Measurements from ENCODE around the gene LEPR. TPM values are rescaled to one million over a fixed set of nuclear protein-coding genes. Genes with fewer than 3 reads are reported as not detected.

Gene LEPR
- polyA plus RNA-seq, 4 donors, result 0.54 to 6.6 (median 2.9) TPM; not detected in 1

GRCh38 chr1:65417729-65418128 is 2.7 kb upstream of the LEPR start:
- WGBS, 3 donors, result 63 to 83% (median 77%) methylated on average over 2 of the region's 2 CpGs
- H3K4me3 ChIP-seq (ENCODE audit: low read depth in 1 of 3, low read length in 3 of 3), result no peak overlapping the region
- DNase-seq (no peak), FAIRE-seq (no peak)
- H3K27ac ChIP-seq (ENCODE audit: low read depth in 1 of 3, low read length in 2 of 3), result no peak overlapping the region
- H3K36me3 ChIP-seq (ENCODE audit: control insufficient read depth in 3 of 3, insufficient read depth in 2 of 3, low read depth in 1 of 3, low read length in 3 of 3), result no peaks in the 10 kb centered on the region
- no peaks in the 10 kb centered on the region for H3K9me3 ChIP-seq (ENCODE audit: control insufficient read depth in 2 of 2, insufficient read depth in 1 of 2, low read depth in 1 of 2, low read length in 1 of 2)
- H3K4me1 ChIP-seq (ENCODE audit: control insufficient read depth in 3 of 3, insufficient read depth in 2 of 3, low read depth in 1 of 3, low read length in 2 of 3), result peaks cover 0 to 11% (median 4%) of the 10 kb centered on the region in 3 donors
- H3K27me3 ChIP-seq (ENCODE audit: control insufficient read depth in 3 of 3, insufficient read depth in 3 of 3, low read length in 3 of 3), result no peaks in the 10 kb centered on the region

- FAIRE-seq (no peak), DNase-seq (no peak)
- Histone ChIP-seq H3K36me3 (ENCODE audit: control insufficient read depth in 3 of 3, insufficient read depth in 2 of 3, low read depth in 1 of 3, low read length in 3 of 3) (no peaks in the 10 kb centered on the region), H3K4me1 (ENCODE audit: control insufficient read depth in 3 of 3, insufficient read depth in 2 of 3, low read depth in 1 of 3, low read length in 2 of 3) (peaks cover 0 to 11% (median 4%) of the 10 kb centered on the region in 3 donors), H3K27ac (ENCODE audit: low read depth in 1 of 3, low read length in 2 of 3) (peak overlapping the region in 1 of 3 donors; percentile 29), H3K9me3 (ENCODE audit: control insufficient read depth in 2 of 2, insufficient read depth in 1 of 2, low read depth in 1 of 2, low read length in 1 of 2) (no peaks in the 10 kb centered on the region), H3K4me3 (ENCODE audit: low read depth in 1 of 3, low read length in 3 of 3) (no peak overlapping the region), H3K27me3 (ENCODE audit: control insufficient read depth in 3 of 3, insufficient read depth in 3 of 3, low read length in 3 of 3) (no peaks in the 10 kb centered on the region)
- WGBS, 3 donors, result 83 to 90% (median 87%) methylated on average over 4 of the region's 4 CpGs
These were observed 1.8 kb upstream of the LEPR start for GRCh38 chr1:65418522-65419185.

- H3K4me3 ChIP-seq (ENCODE audit: low read depth in 1 of 3, low read length in 3 of 3), result peak overlapping the region in 2 of 3 donors; percentile 84
- DNase-seq (peak; percentile 99), FAIRE-seq (no peak)
- H3K4me1 ChIP-seq (ENCODE audit: control insufficient read depth in 3 of 3, insufficient read depth in 2 of 3, low read depth in 1 of 3, low read length in 2 of 3), result peaks cover 0 to 11% (median 4%) of the 10 kb centered on the region in 3 donors
- 0 to 1% (median 1%) methylated on average over 40 to 52 of the region's 52 CpGs for WGBS, 3 donors
- no peaks in the 10 kb centered on the region for H3K27me3 ChIP-seq (ENCODE audit: control insufficient read depth in 3 of 3, insufficient read depth in 3 of 3, low read length in 3 of 3)
- H3K9me3 ChIP-seq (ENCODE audit: control insufficient read depth in 2 of 2, insufficient read depth in 1 of 2, low read depth in 1 of 2, low read length in 1 of 2), result no peaks in the 10 kb centered on the region
- peak overlapping the region; percentile 75 to 95 (median 87) for H3K27ac ChIP-seq (ENCODE audit: low read depth in 1 of 3, low read length in 2 of 3)
- no peaks in the 10 kb centered on the region for H3K36me3 ChIP-seq (ENCODE audit: control insufficient read depth in 3 of 3, insufficient read depth in 2 of 3, low read depth in 1 of 3, low read length in 3 of 3)
These were observed 533 bp upstream of the LEPR start for GRCh38 chr1:65419681-65420589.

GRCh38 chr1:65421351-65422025 is 1.0 kb downstream of the LEPR start:
- peak overlapping the region; percentile 88 to 98 (median 96) for H3K27ac ChIP-seq (ENCODE audit: low read depth in 1 of 3, low read length in 2 of 3)
- FAIRE-seq (no peak), DNase-seq (peak in 1 of 2 donors; percentile 27)
- H3K4me1 ChIP-seq (ENCODE audit: control insufficient read depth in 3 of 3, insufficient read depth in 2 of 3, low read depth in 1 of 3, low read length in 2 of 3), result peaks cover 0 to 11% (median 4%) of the 10 kb centered on the region in 3 donors
- no peaks in the 10 kb centered on the region for H3K9me3 ChIP-seq (ENCODE audit: control insufficient read depth in 2 of 2, insufficient read depth in 1 of 2, low read depth in 1 of 2, low read length in 1 of 2)
- peak overlapping the region; percentile 81 to 84 (median 84) for H3K4me3 ChIP-seq (ENCODE audit: low read depth in 1 of 3, low read length in 3 of 3)
- WGBS, 3 donors, result 5 to 14% (median 6%) methylated on average over 13 of the region's 13 CpGs
- H3K36me3 ChIP-seq (ENCODE audit: control insufficient read depth in 3 of 3, insufficient read depth in 2 of 3, low read depth in 1 of 3, low read length in 3 of 3), result peaks cover 4 to 10% (median 4%) of the 10 kb centered on the region in 3 donors
- H3K27me3 ChIP-seq (ENCODE audit: control insufficient read depth in 3 of 3, insufficient read depth in 3 of 3, low read length in 3 of 3), result no peaks in the 10 kb centered on the region

- WGBS, 3 donors, result 92 to 96% (median 92%) methylated on average over 12 of the region's 12 CpGs
- Histone ChIP-seq H3K4me3 (ENCODE audit: low read depth in 1 of 3, low read length in 3 of 3) (peak overlapping the region in 2 of 3 donors; percentile 81 to 84), H3K9me3 (ENCODE audit: control insufficient read depth in 2 of 2, insufficient read depth in 1 of 2, low read depth in 1 of 2, low read length in 1 of 2) (no peaks in the 10 kb centered on the region), H3K27ac (ENCODE audit: low read depth in 1 of 3, low read length in 2 of 3) (peak overlapping the region in 1 of 3 donors; percentile 2), H3K4me1 (ENCODE audit: control insufficient read depth in 3 of 3, insufficient read depth in 2 of 3, low read depth in 1 of 3, low read length in 2 of 3) (peaks cover 0 to 11% (median 4%) of the 10 kb centered on the region in 3 donors), H3K36me3 (ENCODE audit: control insufficient read depth in 3 of 3, insufficient read depth in 2 of 3, low read depth in 1 of 3, low read length in 3 of 3) (peaks cover 4 to 14% (median 11%) of the 10 kb centered on the region in 3 donors), H3K27me3 (ENCODE audit: control insufficient read depth in 3 of 3, insufficient read depth in 3 of 3, low read length in 3 of 3) (no peaks in the 10 kb centered on the region)
- FAIRE-seq (no peak), DNase-seq (no peak)
These were observed 2.1 kb downstream of the LEPR start for GRCh38 chr1:65422241-65423203.

- H3K9me3 ChIP-seq (ENCODE audit: control insufficient read depth in 2 of 2, insufficient read depth in 1 of 2, low read depth in 1 of 2, low read length in 1 of 2), result no peaks in the 10 kb centered on the region
- WGBS, 3 donors, result 69 to 82% (median 77%) methylated on average over 2 of the region's 2 CpGs
- H3K27me3 ChIP-seq (ENCODE audit: control insufficient read depth in 3 of 3, insufficient read depth in 3 of 3, low read length in 3 of 3), result no peaks in the 10 kb centered on the region
- H3K4me1 ChIP-seq (ENCODE audit: control insufficient read depth in 3 of 3, insufficient read depth in 2 of 3, low read depth in 1 of 3, low read length in 2 of 3), result peaks cover 0 to 11% (median 4%) of the 10 kb centered on the region in 3 donors
- no peak for FAIRE-seq
- DNase-seq, result no peak
- H3K36me3 ChIP-seq (ENCODE audit: control insufficient read depth in 3 of 3, insufficient read depth in 2 of 3, low read depth in 1 of 3, low read length in 3 of 3), result peaks cover 4 to 14% (median 14%) of the 10 kb centered on the region in 3 donors
- H3K4me3 ChIP-seq (ENCODE audit: low read depth in 1 of 3, low read length in 3 of 3), result no peak overlapping the region
- no peak overlapping the region for H3K27ac ChIP-seq (ENCODE audit: low read depth in 1 of 3, low read length in 2 of 3)
These were observed 3.6 kb downstream of the LEPR start for GRCh38 chr1:65423884-65424572.

GRCh38 chr1:65424573-65424889 is 4.1 kb downstream of the LEPR start:
- H3K36me3 ChIP-seq (ENCODE audit: control insufficient read depth in 3 of 3, insufficient read depth in 2 of 3, low read depth in 1 of 3, low read length in 3 of 3), result peaks cover 4 to 16% (median 14%) of the 10 kb centered on the region in 3 donors
- FAIRE-seq, result no peak
- H3K9me3 ChIP-seq (ENCODE audit: control insufficient read depth in 2 of 2, insufficient read depth in 1 of 2, low read depth in 1 of 2, low read length in 1 of 2), result no peaks in the 10 kb centered on the region
- no peaks in the 10 kb centered on the region for H3K27me3 ChIP-seq (ENCODE audit: control insufficient read depth in 3 of 3, insufficient read depth in 3 of 3, low read length in 3 of 3)
- 46 to 76% (median 73%) methylated on average over 1 of the region's 1 CpG for WGBS, 3 donors
- peaks cover 0 to 6% (median 4%) of the 10 kb centered on the region in 3 donors for H3K4me1 ChIP-seq (ENCODE audit: control insufficient read depth in 3 of 3, insufficient read depth in 2 of 3, low read depth in 1 of 3, low read length in 2 of 3)
- no peak overlapping the region for H3K27ac ChIP-seq (ENCODE audit: low read depth in 1 of 3, low read length in 2 of 3)
- no peak overlapping the region for H3K4me3 ChIP-seq (ENCODE audit: low read depth in 1 of 3, low read length in 3 of 3)
- DNase-seq, result no peak
